SK-N-SH treated with all-trans-retinoic acid at 6 μM for 48 hours (cell line): ENCODE data around the gene TAF1A.

ENCODE experiments used
- ATAC-seq: fragments of 200-7000 bp; cut with Tn5 transposase; 3 replicates; pipeline ENCODE4 v1.9.1; 2020; ENCODE audit warnings: mild to moderate bottlenecking, moderate library complexity
- ARNTL ChIP-seq: fragments of 450-650 bp; formaldehyde crosslinking; IDR thresholded peaks from 2 replicates; pipeline ENCODE4 v1.5.0; 2020; ENCODE audit warnings: low read depth, mild to moderate bottlenecking, moderate library complexity, borderline replicate concordance
- BACH2 ChIP-seq: fragments of 250-450 bp; sonication (Bioruptor Pico); IDR thresholded peaks from 2 replicates; pipeline ENCODE4 v1.9.0; 2021; ENCODE audit warnings: mild to moderate bottlenecking, borderline replicate concordance
- CREB5 ChIP-seq: fragments of 250-450 bp; sonication (Bioruptor Pico); IDR thresholded peaks from 2 replicates; pipeline ENCODE4 v1.5.1; 2020; ENCODE audit warnings: low read depth, mild to moderate bottlenecking, moderate library complexity
- CSDC2 ChIP-seq: fragments of 250-450 bp; sonication (Bioruptor Pico); IDR thresholded peaks from 2 replicates; pipeline ENCODE4 v1.5.0; 2020; ENCODE audit warnings: mild to moderate bottlenecking, moderate library complexity
- ESRRG ChIP-seq: fragments of 250-450 bp; sonication (Bioruptor Pico); IDR thresholded peaks from 2 replicates; pipeline ENCODE4 v1.6.1; 2021; ENCODE audit warnings: mild to moderate bottlenecking
- GLIS3 ChIP-seq: fragments of 250-450 bp; sonication (Bioruptor Pico); IDR thresholded peaks from 2 replicates; pipeline ENCODE4 v1.5.0; 2020; ENCODE audit warnings: mild to moderate bottlenecking, moderate library complexity
- ISL1 ChIP-seq: fragments of 250-450 bp; sonication (Bioruptor Pico); IDR thresholded peaks from 2 replicates; pipeline ENCODE4 v2.1.2; 2022; ENCODE audit warnings: mild to moderate bottlenecking, moderate library complexity
- POU6F1 ChIP-seq: fragments of 250-450 bp; sonication (Bioruptor Pico); IDR thresholded peaks from 2 replicates; pipeline ENCODE4 v1.8.0; 2021; ENCODE audit warnings: low read depth, mild to moderate bottlenecking, moderate library complexity, borderline replicate concordance
- PPARA ChIP-seq: fragments of 250-450 bp; sonication (Bioruptor Pico); IDR thresholded peaks from 2 replicates; pipeline ENCODE4 v1.5.0; 2020; ENCODE audit warnings: mild to moderate bottlenecking, borderline replicate concordance
- SNAI2 ChIP-seq: fragments of 250-450 bp; sonication (Bioruptor Pico); IDR thresholded peaks from 2 replicates; pipeline ENCODE4 v1.5.0; 2020; ENCODE audit warnings: mild to moderate bottlenecking, moderate library complexity
- TCF4 ChIP-seq: fragments of 250-450 bp; sonication (Bioruptor Pico); IDR thresholded peaks from 2 replicates; pipeline ENCODE4 v1.8.0; 2021; ENCODE audit warnings: mild to moderate bottlenecking, moderate library complexity, borderline replicate concordance
- TOX ChIP-seq: fragments of 250-450 bp; sonication (Bioruptor Pico); IDR thresholded peaks from 2 replicates; pipeline ENCODE4 v1.8.0; 2021; ENCODE audit warnings: mild to moderate bottlenecking, moderate library complexity, borderline replicate concordance
- TSHZ2 ChIP-seq: fragments of 250-450 bp; sonication (Bioruptor Pico); IDR thresholded peaks from 2 replicates; pipeline ENCODE4 v1.5.0; 2020; ENCODE audit warnings: mild to moderate bottlenecking, moderate library complexity
- ZC3H10 ChIP-seq: fragments of 250-450 bp; sonication (Bioruptor Pico); IDR thresholded peaks from 2 replicates; pipeline ENCODE4 v1.5.1; 2021; ENCODE audit warnings: mild to moderate bottlenecking, moderate library complexity
- ZFP3 ChIP-seq: fragments of 250-450 bp; sonication (Bioruptor Pico); IDR thresholded peaks from 2 replicates; pipeline ENCODE4 v1.5.0; 2020; ENCODE audit warnings: mild to moderate bottlenecking, moderate library complexity
- ZFP30 ChIP-seq: fragments of 450-650 bp; formaldehyde crosslinking; IDR thresholded peaks from 2 replicates; pipeline ENCODE4 v1.5.0; 2022; ENCODE audit warnings: mild to moderate bottlenecking, moderate library complexity
- ZNF565 ChIP-seq: fragments of 450-650 bp; formaldehyde crosslinking; conservative IDR thresholded peaks from 2 replicates; pipeline ENCODE4 v1.5.0; 2020; ENCODE audit warnings: low read depth, mild to moderate bottlenecking, moderate library complexity
- ZNF70 ChIP-seq: fragments of 450-650 bp; formaldehyde crosslinking; IDR thresholded peaks from 2 replicates; pipeline ENCODE4 v1.5.0; 2020; ENCODE audit warnings: mild to moderate bottlenecking, moderate library complexity
- ZNF8 ChIP-seq: fragments of 450-650 bp; formaldehyde crosslinking; IDR thresholded peaks from 2 replicates; pipeline ENCODE4 v1.5.0; 2020; ENCODE audit warnings: mild to moderate bottlenecking, moderate library complexity
- TF ChIP-seq, protein P1 (sequence below): fragments of 250-450 bp; sonication (Bioruptor Pico); IDR thresholded peaks from 2 replicates; pipeline ENCODE4 v1.8.0; 2020; ENCODE audit warnings: mild to moderate bottlenecking, moderate library complexity, borderline replicate concordance

Gene TAF1A

GRCh38 chr1:222557148-222557547, 32.6 kb downstream of the TAF1A start:
- no peak for ATAC-seq
- TF ChIP-seq ZC3H10 (CRISPR knock-in tag) (no peak), POU6F1 (CRISPR knock-in tag) (no peak), ZFP3 (no peak), ARNTL (CRISPR knock-in tag) (no peak), BACH2 (CRISPR knock-in tag) (no peak)
- TF ChIP-seq, protein P1, sequence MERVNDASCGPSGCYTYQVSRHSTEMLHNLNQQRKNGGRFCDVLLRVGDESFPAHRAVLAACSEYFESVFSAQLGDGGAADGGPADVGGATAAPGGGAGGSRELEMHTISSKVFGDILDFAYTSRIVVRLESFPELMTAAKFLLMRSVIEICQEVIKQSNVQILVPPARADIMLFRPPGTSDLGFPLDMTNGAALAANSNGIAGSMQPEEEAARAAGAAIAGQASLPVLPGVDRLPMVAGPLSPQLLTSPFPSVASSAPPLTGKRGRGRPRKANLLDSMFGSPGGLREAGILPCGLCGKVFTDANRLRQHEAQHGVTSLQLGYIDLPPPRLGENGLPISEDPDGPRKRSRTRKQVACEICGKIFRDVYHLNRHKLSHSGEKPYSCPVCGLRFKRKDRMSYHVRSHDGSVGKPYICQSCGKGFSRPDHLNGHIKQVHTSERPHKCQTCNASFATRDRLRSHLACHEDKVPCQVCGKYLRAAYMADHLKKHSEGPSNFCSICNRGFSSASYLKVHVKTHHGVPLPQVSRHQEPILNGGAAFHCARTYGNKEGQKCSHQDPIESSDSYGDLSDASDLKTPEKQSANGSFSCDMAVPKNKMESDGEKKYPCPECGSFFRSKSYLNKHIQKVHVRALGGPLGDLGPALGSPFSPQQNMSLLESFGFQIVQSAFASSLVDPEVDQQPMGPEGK, result no peak

DNA sequence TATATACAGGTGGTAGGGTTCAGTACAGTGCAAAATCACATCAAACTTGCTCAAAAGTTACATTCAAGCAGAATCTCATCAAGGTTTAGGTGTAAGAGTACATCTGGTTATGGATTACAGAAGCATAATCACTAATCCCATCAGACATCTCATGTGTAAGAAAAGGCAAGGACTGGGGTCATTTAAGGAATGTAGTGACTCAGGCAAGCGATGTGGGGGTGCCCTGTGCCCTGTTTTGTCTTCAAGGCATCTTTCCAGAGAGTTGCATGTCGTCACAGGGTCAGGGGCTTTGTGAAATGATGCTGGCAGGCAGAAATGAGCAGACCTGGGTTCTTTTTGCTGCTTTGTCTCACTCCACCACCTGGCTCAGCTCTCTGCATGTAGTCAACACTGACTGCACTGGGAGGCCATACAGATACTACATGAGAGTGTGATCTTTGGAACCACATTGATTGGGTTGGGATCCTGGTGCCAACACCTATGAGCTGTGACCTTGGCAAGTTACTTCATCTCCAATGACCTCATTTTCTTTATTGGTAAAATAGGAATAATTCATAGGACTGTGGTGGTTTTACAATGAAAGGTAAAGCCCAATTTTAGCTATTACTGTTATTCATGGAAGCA, 33.6 kb downstream of the TAF1A start:
- TF ChIP-seq GLIS3 (CRISPR knock-in tag) (no peak), TSHZ2 (CRISPR knock-in tag) (no peak), ZNF8 (CRISPR knock-in tag) (no peak), ARNTL (CRISPR knock-in tag) (no peak), TCF4 (CRISPR knock-in tag) (no peak), ZNF70 (CRISPR knock-in tag) (no peak), BACH2 (CRISPR knock-in tag) (no peak), PPARA (CRISPR knock-in tag) (no peak), ZC3H10 (CRISPR knock-in tag) (no peak), ESRRG (CRISPR knock-in tag) (no peak), ZFP30 (CRISPR knock-in tag) (no peak), CSDC2 (no peak), ISL1 (no peak), POU6F1 (CRISPR knock-in tag) (no peak), TOX (CRISPR knock-in tag) (no peak), CREB5 (no peak), SNAI2 (no peak), ZNF565 (CRISPR knock-in tag) (no peak)
- TF ChIP-seq, protein P1, result no peak
- ATAC-seq, result no peak
